Stimulated activated CD4-positive, alpha-beta T cell treated with anti-CD3 and anti-CD28 coated beads, Interleukin-12 subunit alpha, Interleukin-12 subunit beta, amount 100 ng/mL, for 24 hours (primary cell): ENCODE results near the gene SH3BP4.

ENCODE experiments used
- DNase-seq, 2 experiments: peaks; one replicate each; pipeline ENCODE4 v3.0.0-alpha.2; 2020; ENCODE audit warnings: low read depth in 2 of 2

The SH3BP4 gene

DNA sequence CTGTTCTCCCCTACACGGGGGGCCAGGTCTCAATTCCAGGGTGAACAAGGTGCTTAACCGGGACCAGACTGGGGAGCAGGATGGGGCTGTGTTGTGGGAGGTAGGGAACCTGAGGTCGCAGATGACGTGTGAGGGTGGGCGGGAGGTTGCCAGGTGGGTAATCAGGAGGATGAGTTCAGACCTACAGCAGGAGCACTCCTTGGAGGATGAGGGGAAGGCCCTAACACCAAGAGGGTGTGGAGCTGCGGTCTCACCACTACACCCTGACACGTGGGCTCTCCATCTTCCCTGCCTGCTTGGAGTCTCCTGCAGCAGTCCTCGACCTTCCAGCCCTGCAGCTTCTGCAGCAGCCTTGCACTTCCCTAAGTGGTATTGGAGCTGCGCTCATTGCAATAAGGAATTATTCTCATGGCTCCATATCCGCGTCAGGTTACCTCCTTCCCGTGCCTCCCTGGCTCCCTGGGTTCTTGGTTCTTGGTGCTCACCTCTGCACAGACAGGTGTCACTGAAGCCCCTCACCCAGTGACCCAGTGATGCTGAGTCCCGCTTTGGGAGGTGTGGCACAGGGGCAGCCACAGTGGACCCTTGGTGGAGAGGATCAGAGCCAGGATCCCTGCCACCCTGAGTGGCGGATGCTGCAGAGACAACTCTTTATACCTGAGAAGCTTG, 15.5 kb downstream of the SH3BP4 start:
- no peak for DNase-seq

DNA sequence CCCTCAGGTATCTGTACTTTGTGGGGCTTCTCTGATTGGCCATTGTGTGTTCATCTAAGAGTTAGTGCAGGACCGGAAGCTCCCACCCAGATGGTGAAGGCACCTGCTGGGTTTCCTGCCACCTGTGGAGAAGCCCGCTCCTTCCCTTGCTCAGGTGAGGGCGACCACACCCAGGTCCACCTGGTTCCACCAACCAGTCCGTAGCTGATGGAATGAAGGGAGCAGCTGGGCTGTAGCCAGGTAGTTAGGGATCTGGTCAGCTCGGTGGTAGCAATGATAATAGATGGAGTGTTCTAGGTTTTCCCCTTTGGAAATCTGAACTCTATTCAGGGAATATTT, 16.0 kb downstream of the SH3BP4 start:
- no peak for DNase-seq

DNA sequence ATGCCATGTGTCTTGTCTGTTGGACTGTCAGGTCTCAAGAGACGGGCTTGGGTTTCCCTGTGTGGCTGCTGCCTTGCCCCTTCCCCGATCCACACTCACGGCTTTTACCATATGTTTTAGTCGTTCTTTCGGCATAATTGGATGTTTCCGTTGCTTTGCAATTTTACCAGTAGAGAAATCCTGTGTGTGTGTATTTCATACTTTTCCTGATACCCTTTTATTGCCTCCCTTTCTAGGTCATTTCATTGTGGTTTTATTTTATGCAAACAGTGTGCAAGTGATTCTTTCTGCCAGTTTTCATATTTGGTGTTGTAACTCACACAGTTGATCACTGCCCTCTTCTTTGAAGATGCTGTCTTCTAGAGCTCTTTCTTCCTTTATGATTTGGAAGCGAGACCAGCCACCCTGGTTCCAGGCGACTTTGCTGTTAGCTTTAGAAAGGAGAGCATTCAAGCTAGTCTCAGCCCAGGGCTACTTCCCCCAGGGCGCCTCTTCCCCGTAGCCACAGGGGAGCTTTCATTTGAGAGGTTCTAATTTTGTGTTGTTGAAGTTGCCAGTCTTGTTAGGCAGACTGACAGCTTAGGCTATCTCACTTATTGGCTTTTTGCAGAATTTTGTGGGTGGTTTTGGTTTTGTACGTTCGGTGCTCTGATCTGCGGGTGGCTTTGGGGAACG, 17.0 kb downstream of the SH3BP4 start:
- DNase-seq = no peak

DNA sequence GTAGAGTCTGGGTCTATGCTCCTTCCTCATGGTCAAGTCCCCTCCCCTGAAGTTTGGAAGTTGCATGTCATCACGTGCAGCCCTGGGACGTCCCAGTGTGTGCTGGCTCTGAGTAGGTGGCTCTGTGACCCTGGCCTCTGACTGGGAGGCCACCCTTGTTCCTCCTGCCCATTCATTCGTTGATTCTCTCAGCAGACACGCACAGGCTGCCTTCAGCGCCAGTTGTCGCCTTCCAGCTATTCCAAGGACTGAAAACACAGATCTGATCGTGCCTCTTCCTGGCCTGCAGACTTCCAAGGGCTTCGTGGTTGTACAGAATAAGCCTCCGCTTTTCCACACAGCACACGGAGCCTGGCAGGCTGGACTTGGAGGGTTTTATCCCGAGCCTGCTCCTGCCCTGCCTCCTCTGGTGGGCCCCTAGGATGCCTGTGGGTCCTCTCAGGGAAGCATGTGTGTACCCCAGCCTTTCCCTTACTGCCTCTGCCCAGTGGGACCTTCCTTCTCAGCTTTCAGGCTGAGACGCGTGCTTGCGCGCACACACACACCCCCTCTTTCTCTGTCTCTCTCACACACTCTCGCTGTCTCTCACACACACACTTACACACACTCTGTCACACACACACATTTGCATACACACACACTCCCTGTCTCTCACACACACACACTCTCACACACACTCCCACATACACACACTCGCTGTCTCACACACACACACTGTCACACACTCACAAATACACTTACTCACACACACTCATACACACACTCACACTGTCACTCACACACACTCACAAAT, 17.7 kb downstream of the SH3BP4 start:
- no peak for DNase-seq

DNA sequence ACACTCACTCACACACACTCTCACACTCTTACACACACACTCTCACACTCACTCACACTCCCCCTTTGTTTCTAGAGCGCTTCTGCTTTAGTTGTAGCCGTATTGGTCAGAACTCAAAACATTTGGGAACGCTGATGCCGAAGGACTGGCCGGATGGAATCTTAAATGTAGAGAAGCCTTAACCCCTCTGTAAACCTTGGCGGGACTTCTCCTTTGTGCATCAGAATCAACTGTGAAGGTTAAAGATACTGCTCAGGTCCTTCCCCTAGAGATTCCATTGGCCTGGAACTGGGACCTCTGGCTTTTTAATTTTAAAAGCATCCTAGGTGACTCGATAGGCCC, 18.3 kb downstream of the SH3BP4 start:
- DNase-seq = no peak

DNA sequence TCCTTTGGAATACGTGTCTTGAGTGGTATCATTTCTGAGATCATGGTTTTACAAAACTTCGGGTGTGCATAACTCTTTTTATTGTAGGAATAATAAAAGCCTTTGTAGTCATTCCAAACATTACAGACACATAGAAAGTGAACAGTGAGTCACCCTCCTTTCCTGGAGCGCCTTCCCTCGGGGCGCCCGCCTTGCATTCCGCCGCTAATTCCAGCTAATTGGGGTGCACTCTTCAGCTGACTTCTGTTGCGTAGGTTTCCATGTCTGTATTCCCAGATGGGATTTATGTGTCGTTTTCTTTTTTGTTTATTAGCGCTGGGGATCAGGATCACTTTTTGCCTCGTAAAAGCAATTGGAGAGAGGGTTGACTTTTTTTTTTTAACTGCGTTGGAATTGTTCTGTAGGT, 18.7 kb downstream of the SH3BP4 start:
- no peak for DNase-seq

DNA sequence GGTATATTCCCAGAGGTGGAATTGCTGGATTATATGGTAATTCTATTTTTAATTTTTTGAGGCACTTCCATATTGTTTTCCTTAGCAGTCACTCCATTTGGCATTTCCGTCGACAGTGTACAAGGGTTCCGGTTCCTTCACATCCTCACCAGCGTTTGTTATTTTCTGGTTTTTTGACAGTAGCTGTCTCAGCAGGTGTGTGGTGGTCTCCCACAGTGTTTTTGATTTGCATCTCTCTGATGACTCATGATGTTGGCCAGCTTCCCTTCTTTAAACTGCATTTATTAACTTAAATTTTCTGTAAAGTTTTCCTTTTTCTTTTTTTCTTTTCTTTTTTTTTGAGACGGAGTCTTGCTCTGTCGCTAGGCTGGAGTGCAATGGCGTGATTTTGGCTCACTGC, 19.7 kb downstream of the SH3BP4 start:
- no peak for DNase-seq

DNA sequence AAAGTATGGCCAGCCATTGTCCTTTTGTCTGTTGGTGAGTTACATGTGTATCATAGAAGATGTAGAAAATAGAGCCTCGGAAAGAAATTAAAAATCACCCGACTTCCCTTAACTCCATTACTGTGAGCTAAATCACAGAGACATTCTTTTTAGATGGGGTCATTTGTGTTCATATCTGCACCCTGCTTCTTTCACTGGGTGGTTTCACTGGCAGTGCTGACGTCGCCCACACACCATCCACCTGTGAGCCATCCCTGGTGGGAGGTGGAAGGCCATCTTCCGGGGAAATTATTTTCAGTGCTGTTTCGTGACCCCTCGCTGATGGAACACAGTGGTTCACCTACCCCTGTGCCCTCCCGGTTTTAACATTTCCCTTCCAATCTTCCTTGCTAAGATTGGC, 21.2 kb downstream of the SH3BP4 start:
- no peak for DNase-seq

DNA sequence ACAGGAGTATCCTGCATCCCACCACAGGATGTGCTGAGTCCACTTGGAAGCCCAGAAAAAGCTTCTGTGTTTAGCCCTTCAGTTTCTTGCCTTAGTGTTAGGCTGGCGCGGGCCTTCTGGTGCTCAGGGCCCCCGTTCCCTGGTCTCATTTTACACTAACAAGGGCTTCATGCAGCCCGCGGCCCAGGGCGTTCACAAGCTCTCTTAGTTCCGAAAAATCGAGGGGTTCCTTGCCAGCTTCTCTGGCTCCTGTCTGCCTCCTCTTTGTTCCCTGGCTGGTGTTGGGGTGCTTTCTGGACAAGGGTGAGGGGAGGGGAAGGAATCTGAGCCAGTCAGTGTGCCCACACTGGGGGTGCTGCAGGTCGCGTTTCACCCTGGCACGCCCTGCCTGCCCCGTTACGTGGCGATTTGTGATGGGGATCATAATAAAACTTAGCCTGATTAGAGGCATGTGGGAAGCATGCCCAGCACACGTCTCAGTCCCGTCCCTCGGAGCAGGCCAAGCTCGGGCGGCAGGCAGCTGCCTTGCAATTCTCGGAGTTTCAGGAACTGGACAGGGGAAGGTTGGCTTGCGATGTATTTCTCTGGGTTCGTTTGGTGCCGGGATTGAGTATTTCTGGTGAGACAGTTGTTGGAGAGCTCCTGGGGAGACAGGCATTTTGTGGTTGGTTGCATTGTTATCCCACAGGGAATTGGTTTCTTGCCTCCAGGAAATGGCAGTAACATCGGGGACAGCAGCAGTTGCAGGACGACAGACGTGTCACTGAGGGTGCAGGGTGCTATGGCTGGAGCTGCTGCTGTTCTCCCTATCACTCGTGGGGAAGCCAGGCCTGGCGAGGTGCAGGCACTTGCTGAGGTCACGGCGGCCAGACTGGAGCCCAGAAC, 22.9 kb downstream of the SH3BP4 start:
- DNase-seq = no peak

DNA sequence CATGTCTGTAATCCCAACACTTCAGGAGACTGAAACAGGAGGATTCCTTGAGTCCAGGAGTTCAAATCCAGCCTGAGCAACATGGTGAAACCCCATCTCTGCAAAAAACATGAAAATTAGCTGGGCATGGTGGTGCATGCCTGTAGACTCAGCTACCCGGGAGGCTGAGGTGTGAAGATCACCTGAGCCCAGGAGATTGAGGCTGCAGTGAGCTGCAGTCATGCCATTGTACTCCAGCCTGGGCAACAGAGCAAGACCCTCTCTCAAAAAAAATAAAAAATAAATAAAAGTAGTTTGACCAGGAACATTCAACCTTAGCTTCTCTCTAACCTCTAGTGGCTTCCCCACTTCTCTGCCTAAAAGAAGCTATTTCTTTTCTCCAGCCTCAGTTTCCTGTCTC, 23.8 kb downstream of the SH3BP4 start:
- DNase-seq = no peak

DNA sequence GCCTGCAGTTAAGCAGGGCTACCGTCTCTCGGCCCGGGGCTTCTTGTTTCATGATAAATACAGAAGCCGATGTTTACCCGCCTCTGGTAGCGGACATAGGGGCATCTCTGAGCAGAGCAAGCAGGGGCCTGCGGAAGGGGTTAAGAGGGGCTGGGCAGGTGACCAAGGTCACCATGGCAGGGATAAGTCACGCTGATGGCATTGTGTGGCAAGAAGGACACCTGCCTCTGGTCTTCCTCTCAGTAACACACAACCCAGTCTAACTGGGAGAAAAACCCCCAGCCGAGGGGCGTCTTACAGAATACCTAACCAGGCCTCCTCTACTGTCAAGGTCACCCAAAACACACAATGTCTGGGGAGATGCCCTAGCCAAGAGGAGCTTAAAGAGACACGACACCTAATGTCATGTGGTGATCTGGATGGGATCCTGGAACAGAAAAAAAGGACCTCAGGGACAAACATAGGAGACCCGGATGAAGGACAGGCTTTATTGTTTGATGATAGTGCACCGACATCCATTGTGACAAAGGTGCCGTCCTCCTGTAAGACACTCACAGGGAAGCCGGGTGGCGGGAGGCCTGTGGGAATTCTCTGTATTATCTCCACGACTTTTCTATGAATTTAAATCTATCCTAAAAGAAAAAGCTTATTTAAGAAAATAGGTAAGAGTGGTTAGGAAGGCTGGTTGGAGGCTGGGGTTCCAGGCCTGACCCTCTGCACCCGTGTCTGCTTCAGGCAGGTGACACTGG, 24.8 kb downstream of the SH3BP4 start:
- no peak for DNase-seq

DNA sequence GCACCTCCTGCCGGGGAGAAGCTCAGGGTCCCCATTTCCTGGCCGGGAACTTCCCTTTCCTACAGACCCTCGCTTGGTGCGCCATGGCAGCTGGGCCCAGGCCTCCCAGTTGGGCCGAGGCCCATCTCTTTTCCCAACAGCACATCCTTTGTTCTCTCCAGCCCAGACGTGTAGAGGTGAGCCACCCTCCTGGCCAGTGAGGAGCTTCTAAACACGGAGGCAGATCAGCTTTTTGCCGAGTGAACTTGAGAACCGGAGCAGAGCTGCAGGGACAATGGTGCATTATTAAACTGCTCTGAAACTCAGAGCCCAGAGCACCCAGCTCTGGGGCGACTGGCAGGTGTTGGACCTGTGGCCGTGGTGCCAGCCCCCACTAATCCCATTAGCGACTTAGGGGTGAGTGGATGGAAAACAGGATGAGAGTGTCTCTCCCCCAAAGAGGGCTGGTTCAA, 25.4 kb downstream of the SH3BP4 start:
- DNase-seq = no peak

DNA sequence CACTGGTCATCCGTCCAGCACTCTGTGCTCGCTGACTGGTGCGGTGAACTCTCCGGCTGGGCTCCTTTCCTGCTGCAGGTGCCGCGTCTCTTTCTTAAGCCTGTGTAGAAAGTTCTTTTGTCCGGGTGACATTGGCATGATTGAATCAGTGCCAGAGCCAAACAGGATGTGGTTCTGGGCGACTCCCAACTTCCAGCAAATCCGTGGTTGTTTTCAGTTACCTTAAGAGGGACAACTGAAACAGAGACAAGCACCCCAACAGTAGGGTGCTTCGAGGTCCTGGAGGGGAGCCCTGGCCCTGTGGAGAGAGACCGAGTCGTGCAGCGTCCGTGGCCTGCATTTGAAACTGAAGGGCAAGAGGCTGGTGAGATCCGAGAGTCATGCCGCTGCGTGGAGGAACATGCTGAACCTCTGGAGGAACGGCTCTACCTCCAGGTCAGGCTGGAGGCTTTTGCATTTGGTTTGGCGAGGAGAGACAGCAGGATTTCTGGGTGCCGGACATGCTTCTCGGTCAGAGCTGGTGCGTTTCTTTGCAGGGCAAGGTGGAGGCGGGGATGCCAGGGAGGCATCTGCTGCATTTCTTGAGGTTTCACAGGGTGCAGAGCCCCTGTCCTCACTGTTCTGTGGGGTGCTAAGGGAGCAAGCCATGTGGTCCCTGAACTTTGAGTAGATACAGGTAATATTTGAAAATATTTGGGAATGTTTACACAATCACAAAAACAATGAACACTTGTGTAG, 26.8 kb downstream of the SH3BP4 start:
- DNase-seq = no peak

DNA sequence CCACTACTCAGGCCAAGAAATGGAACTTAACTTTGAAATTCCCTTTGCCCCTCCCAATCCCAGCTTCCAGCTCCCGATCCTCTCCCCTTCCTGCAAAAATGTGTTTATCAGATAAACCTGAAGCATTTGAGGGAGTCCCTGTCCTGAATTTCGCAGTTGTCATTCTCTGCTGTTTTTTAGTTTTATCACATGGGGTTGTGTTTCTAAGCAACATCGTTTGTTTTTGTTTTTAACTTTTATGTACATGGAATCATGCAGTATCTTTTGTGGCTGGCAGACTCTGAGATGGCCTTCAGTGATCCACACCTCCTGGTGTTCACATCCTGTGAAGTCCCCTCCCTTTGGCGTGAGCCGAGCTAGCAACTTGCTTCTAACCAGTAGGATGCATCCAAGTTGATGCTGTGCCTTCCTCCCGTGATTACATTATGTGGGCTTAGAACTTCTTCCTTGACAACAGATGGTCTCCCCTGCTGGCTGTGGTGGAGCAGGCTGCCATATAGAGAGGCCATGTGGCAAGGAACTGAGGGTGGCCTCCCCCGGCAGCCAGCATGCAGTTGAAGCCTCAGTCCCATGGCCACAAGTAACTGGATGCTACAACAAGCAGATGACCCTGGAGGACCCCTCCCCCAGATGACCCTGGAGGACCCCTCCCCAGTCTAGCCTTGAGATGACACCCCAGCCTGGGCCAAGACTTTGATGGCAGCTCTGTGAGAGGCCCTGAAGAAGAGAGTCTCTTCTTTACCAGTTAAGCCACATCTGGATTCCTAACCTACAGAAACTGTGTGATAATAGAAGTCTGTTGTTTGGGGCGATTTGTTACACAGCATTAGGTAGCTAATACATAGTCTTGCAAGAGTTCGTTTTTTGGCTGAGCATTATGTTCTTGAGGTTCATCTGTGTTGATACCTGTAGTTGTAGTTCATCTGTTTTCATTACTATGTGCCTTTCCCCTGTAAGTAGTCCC, 27.7 kb downstream of the SH3BP4 start:
- no peak for DNase-seq

DNA sequence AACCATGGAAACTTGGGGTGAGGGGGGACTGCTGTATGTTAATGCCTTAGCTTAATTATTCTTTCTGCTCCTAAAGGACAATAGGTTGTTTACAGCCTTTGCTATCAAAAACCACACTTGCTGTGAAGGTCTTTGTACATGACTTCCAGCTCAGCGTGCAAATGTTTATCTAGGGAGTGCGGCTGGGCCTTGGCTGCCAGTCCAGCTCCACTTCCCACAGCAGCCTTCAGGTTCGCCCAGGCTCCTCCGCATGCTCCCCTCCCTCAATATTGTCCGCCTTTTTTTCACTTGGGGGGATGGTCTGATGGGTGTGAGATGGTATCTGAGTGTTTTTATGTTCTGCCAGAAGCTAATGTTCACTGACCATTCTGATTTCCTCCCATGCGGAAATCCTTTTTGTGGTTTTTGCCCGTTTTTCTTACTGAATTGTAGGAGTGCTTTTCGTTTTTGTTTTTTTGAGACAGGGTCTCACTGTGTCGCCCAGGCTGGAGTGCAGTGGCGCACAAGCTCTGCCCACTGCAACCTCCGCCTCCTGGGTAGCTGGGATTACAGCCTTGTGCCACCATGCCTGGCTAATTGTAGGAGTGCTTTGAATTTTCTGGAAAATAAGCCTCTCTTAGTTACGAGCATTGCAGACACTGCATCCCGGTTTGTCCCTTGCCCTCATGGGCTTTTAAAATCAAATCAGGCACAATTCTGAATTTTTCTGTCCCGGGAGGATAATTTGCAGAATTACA, 28.8 kb downstream of the SH3BP4 start:
- DNase-seq = no peak

DNA sequence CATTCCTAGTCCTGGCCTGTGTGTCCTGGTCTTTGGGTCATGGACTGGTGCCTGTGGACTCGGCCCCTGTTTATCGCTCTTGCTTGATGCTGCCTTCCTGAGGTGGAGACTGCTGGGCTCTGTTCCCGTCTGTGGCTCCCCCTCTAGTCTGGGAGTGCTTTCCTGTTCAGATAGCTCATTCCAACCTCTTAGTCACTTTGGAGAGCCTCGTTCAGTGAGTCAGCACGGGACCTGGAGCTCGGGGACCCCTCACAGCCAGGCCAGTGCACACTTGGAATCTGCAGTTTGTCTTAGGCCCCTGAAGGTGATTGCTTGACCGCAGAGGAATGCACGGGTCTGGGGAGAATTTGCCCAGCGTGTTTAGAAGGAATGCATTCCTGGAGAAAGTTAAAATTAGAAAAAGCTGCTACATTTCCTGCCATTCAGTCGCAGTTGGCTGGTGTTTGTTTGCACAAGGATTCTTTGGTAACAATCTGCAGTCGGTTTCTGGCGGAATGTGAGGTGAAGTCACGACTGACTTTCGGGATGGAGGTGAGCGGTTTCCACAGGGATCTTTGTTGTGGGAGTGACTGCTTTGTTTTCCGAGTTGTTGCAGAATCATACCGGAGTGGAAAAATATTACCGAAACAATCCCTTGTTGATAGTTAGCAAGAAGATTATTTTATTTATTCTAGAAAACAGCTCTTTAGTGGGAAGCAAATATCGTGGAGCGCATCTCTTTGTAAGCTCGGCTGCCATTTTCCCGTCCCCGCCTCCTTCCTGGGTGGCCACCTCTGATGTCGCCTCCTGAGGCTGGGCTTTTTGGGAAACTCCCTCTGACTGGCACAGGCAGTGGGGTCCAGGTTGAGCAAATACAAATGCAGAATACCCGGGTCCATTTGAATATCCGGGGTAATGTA, 29.6 kb downstream of the SH3BP4 start:
- DNase-seq = no peak

DNA sequence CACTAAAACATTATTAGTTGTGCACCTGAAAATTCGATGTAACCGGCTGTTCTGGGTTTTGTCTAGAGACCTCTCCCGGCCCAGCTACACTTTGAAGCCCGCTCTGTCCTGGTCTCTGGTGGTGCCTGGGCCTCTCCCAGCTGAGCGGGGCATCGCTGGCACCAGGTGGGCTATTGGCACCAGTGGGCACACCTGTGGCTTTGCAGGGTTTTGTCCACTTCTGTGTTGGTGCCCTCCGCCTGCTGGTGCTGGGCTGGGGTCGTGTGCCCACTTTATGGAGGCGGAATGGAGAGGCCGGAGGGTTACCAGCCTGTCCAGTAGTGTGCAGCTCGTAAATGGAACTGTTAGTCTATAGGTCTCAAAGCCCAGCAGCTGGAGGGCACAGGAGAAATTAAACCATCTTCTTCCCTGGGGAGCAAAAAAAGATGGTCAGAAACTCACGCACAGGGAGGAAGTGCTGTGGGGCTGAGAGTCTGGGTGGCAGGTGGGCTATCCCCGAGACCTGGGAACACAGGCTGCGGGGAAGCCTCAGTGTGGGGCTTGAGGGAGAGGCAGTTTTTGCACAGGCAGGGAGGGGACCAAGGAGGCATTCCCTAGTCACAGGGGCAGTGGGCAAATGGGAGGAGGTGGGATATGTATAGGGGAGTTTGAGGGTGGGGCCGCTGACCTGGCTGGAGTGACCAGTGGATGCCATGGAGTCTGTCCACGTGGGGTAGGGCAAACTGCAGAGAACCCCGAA, 30.4 kb downstream of the SH3BP4 start:
- DNase-seq = no peak
